ENCODE measurements around the gene SORCS1.

SORCS1 gene

DNA sequence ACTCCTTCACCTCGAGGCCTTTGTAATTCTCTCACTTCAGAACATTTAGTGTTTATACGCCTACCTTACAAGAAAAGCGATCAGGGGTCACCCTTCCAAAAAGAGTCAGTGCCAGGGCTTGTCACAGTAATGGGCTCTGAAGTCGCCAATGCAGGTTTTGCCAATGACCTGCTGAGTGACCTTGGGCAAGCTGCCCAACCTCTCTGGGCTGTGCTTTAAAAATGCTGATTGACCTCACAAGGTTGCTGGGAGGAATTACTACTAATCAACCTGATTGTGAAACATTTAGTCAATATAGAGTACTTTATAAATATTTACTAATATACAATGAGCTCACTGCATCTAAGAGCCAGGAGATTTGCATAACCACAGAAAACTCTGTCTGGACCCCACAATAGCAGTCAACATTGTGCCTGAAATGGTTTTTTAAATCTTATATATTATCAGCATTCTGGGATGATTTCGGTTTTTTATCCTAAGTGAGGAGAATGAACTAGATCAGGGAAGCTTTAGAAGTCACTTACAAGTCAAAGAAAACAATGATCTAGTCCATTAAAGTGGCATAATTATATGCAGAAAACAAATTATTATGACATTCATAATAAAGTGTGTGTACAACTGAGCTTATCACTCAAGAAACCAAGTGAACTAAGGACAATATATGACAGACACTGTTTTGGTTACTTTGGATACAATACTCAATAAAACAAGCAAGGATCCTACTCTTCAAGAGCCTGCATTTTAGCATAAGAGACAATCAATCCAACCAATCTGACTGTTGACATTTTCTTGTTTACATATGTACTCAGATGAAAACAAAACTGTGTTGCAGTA lies 290.5 kb downstream of the SORCS1 start:
- no peak for DNase-seq

DNA sequence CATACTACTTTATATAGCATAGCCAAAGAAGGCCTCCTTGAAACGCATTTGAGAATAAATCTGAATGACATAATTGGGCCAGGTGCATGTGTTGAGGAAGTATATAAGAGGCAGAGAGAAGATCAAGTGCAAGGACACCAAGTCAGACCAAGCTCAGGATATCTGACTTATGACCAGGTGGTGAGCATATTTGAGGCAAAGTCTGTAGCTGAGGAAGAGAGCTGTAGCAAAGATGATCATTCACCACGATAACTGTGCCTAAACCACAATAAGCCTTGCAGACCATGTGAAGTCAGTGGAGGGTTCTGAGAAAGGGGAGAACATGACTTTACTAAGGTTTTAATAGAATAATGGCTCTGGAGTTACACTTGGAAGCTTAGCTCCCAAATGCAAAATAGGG lies 292.3 kb downstream of the SORCS1 start:
- DNase-seq, result no peak

- no peak for DNase-seq
Observed at GRCh38 chr10:106866244-106866845, 298.2 kb downstream of the SORCS1 start.

DNA sequence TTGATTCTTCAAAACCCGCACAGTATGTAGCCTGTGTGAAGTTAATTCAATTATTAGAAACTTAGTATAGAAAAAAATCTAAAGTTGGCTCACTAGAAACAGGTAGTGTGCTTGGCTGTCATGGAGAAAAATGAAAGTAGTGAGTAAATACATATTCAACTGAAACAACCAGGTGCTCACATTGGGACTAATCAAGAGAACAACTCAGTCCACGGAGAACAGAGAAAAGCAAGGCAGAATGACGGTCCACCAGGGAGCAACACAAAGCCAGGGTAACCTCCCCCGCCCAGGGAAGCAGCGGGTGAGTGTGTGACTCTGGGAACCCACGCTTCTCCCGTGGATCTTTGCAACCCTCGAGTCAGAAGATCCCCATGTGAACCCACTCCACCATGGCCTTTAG lies 300.5 kb downstream of the SORCS1 start:
- DNase-seq, result no peak

GRCh38 chr10:106863549-106863948 lies 301.0 kb downstream of the SORCS1 start:
- no peak for DNase-seq

- DNase-seq, result no peak
Observed at GRCh38 chr10:106859892-106860652, 304.4 kb downstream of the SORCS1 start.

DNA sequence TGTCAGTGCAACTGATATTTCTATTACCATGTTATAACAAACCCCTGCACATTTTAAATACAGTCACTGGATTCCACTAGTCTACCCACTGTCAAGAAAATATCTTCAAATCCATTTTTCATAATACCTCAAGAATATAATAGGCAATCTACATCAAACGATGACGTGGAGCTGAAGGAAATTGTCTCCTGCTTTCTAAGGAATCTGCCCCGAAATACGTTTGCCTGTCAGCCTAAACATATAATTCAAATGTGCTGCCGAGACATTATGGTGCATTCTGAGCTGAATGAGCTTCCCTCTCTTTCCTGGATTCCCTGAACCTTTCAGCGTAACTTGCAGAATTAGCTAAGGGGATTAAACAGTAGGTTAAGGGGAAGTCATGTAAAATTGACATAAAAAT lies 306.8 kb downstream of the SORCS1 start:
- DNase-seq, result no peak

GRCh38 chr10:106857213-106857612 lies 307.3 kb downstream of the SORCS1 start:
- no peak for DNase-seq

GRCh38 chr10:106836933-106837663 lies 327.4 kb downstream of the SORCS1 start:
- DNase-seq, result no peak

DNA sequence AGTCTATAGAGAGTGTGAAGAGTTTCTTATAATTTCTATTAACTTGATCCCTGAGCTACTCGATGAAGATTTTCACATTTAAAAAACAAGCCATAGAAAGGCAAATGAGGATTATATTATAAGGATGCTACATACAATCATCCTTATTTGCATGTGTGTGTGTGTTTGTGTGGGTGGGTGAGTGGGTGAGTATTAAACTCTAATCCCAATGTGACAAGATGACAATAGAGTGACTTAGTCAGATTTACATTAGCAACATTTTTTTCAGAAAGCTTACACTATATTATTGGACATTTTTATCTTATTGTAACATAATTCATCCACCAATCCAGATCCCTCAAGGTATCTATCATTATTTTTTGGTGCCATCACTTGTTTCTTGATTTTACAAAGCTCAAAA lies 331.7 kb downstream of the SORCS1 start:
- no peak for DNase-seq

GRCh38 chr10:106830471-106830870 lies 334.0 kb downstream of the SORCS1 start:
- no peak for DNase-seq

DNA sequence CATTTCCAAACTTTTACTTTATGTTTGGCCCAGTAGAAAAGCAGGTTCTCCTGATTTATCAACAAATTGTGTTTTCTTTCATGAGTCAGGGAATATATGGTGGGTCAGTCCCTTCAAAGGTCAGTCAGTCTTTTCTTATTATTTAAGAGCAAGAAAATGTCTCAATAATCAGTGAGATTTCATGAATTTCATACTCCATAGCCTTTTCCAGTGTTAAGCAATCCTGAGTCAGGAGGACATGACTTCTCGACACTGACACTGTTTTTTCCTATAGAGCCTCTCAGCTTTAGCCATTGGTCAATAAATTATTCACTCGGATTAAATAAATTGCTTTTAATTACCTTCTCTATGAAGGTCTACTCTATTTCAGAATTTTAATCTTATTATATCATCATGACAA lies 334.5 kb downstream of the SORCS1 start:
- no peak for DNase-seq

DNA sequence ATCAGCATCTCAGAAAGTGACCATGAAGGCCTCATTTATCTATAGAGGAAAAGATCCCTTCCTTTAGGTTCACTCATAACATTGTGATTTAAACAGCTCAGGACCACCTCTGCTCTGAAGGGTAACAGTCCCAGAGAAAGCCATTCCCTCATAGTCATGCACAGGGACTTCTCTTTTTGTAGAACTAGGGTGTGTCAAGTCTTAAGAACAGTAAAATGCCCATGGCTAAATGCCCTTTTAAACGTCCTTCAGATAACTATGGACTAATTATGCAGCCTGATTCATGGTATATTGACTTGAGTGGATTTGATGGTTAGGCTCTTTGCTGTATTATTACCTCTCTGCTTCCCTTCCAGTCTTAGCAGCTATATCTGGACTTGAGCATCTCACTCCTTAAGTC lies 337.8 kb downstream of the SORCS1 start:
- DNase-seq, result no peak

DNA sequence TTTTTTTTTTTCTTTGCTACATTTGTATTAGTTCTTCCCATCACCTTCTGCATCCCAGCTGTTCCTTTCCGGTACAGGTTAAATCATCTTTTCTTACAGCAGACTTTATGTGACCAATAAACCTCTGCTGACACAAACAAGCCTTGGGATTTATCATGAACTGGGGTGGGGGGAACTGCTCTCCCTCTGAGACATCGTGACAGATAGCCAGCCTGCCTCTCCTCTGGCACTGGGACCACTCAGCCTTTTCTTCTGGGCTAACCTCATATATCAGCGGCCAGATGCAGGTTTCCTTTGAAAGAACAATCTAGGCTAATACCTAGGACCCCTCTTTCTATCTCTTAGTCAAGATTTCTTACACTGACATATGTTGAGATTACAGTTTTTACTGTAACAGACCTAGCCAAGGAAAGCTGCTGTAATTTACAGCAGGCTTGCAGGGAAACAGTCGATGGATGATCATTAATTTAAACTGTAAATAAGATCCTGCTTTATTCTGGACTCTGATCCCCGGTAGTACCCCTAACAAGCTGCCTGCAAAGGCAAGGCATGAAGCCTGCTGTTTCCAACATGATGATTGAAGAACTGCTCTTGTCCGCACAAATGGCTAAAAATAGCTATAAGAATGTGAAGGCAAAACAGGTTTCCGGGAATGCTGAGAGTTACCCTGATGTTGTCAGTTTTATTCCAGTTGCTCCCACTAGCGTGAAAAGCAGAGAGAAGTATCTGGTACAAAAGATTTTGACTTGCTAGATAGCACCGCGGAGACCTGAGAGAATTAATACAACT lies 338.7 kb downstream of the SORCS1 start:
- DNase-seq, result no peak

GRCh38 chr10:106820579-106820978 lies 343.9 kb downstream of the SORCS1 start:
- no peak for DNase-seq

- no peak for DNase-seq
Observed at GRCh38 chr10:106819490-106819889, 345.0 kb downstream of the SORCS1 start.

DNA sequence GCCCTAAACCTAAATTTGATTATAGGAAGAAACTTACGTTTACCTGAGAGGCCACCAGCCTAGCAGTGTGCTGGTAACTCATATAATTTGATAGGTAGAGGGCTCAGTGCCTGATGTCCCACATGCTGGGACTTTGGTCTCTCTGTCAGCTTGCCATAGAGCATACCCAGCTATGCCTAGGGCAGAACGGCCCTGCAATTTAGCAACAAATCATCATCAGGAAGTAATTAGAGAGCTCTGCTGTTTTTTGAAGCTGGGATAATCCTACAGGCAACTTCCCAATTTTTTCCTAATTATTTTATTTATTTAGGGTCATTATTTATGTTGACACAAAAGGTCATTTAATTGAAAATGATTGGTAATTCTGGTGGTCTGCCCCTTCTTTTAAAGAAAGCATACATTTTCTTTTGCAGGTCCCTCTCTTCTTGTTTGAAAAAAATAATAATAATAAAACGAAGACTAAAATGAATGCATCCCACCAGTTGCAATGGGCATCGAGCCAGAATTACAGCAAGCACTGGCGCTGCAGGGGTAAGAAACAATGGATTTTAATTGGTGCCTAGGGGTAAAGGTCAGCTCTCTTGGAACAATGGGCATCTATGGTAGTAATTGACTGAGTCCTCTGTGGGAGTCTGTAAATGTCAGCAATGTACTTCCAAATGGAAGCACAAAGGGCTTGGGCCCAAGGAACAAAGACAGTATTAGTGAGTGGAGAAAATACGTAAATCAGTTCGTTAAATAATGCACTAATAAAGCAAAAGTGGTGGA lies 348.0 kb downstream of the SORCS1 start:
- no peak for DNase-seq

DNA sequence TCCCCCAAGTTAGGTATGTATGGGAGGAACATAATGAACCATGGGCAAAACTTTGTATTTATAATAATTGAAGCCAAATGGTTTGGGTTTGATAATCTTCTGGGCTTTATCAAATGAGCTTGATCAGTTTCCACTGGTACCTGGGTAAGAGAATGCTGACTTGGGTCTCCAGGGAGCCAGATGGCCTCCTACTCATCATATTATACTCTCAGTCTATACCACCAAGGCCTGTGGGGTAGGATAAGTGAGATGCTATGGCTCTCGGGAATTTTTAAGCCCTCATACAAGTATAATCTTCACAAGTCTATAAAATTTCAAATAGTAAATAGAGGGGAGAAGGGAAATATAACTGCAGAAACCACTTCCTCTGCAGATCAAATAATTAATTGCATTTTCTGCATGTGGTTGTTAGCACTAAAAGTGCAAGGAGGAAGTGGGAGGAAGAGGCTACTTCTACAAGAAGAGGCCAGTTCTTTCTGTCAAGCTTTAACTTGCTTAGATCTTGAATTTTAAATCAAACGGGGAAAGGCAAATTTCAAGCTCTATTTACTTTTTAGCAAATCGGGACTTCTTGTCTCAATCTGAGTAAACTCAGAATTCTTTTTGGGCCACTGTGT lies 349.0 kb downstream of the SORCS1 start:
- DNase-seq, result no peak

GRCh38 chr10:106804992-106805582 lies 359.4 kb downstream of the SORCS1 start:
- DNase-seq, result no peak

DNA sequence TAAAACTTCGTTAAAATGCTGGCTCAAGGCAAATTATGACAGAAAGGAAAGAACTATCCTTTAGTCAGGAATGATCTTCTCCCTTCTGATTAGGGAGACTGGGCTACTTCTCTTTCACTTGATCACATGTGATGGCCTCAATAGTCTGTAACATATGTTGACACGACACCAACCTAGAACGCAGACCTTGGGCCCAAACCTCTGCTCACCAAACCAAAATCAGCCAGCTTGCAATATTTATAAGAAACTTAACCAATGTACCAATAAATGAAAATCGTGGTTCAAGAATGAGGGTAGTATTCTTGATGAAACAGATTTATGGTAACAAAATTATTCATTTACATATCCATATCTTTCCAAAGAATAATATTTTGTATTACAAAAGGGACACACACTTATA lies 361.6 kb downstream of the SORCS1 start:
- no peak for DNase-seq

DNA sequence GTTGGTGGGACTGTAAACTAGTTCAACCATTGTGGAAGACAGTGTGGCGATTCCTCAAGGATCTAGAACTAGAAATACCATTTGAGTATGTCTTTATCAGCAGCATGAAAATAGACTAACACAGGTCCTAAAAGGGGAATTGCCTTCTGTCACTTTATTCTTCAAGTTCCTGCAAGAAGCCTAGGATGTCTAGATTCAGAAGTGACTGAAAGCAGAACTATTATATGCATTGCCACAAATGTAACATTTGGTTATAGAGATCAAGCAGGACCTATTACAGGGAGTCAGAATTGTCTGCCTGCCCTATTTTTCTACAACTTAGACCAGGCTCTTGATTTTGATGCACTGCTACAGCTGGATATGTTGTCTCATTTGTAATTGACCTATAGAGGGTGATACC lies 364.7 kb downstream of the SORCS1 start:
- no peak for DNase-seq

All from CD4-positive, alpha-beta T cell treated with Interleukin-15 for 1 hour (primary cell).